GM23338 (cell line): ENCODE results near the gene ABCC10. TPM values are rescaled to one million over a fixed set of nuclear protein-coding genes. Genes with fewer than 3 reads are reported as not detected.

Experiments
- microRNA-seq: library from miRNA; unstranded; fragments of <30 nt; microRNA quantifications from one replicate; pipeline ENCODE4, GENCODE V29; 2017
- polyA plus RNA-seq: library from polyadenylated mRNA; unstranded; fragments of >200 nt; fragmentation: Nextera tagmentation; extraction: Ambion mirVana; gene quantifications from 2 replicates; pipeline ENCODE4 v1.2.1, GENCODE V29; 2016
- small RNA-seq: library from RNA; depleted of rRNA; stranded (forward); fragments of <200 nt; gene quantifications from one replicate; pipeline ENCODE3, GENCODE V24; 2014; ENCODE audit warnings: low replicate concordance
- total RNA-seq: library from RNA; depleted of rRNA; stranded (reverse); fragments of >200 nt; shearing (Covaris generic); gene quantifications from 2 replicates; pipeline ENCODE4 v1.2.3, GENCODE V29; 2014; rRNA removed

The ABCC10 gene
- total and polyA plus RNA-seq, 2 experiments from 2014 or later = 16.9 to 17.5 TPM

Small RNA genes lying within 50 kb of the gene (microRNA-seq; reads per million reads assigned to microRNA genes)
- gene MIR6780B = not detected

Small RNA genes lying within 50 kb of the gene (small RNA-seq; reads per million reads assigned to genes)
- gene MIR6780B = not detected
- not detected for gene RNU6-1113P

Other genes starting within 250 kb of the ABCC10 start
- gene CUL9, start 245.3 kb upstream of the ABCC10 start, total RNA-seq = 11.3 and 14.2 TPM in 2 replicates
- 2.6 and 4.9 TPM in 2 replicates for gene CUL9, start 245.3 kb upstream of the ABCC10 start, polyA plus RNA-seq
- 18.0 and 29.2 TPM in 2 replicates for gene DNPH1, start 198.1 kb upstream of the ABCC10 start, total RNA-seq
- gene DNPH1, start 198.1 kb upstream of the ABCC10 start, polyA plus RNA-seq = 43.4 and 50.0 TPM in 2 replicates
- gene TTBK1, start 184.1 kb upstream of the ABCC10 start, total RNA-seq = 1.1 and 1.2 TPM in 2 replicates
- 0.14 and 0.29 TPM in 2 replicates for gene TTBK1, start 184.1 kb upstream of the ABCC10 start, polyA plus RNA-seq
- not detected in 2 replicates for gene SLC22A7, start 129.3 kb upstream of the ABCC10 start, total RNA-seq
- gene SLC22A7, start 129.3 kb upstream of the ABCC10 start, polyA plus RNA-seq = 0.14 and 0.31 TPM in 2 replicates
- gene CRIP3, start 118.7 kb upstream of the ABCC10 start, total RNA-seq = 18.8 and 22.0 TPM in 2 replicates
- gene CRIP3, start 118.7 kb upstream of the ABCC10 start, polyA plus RNA-seq = 36.0 and 39.9 TPM in 2 replicates
- gene ZNF318, start 57.9 kb upstream of the ABCC10 start, total RNA-seq = 13.4 and 19.5 TPM in 2 replicates
- 8.7 and 10.5 TPM in 2 replicates for gene ZNF318, start 57.9 kb upstream of the ABCC10 start, polyA plus RNA-seq
- 0.16 and 0.21 TPM in 2 replicates for gene DLK2, start 28.0 kb downstream of the ABCC10 start, total RNA-seq
- 0.47 and 0.57 TPM in 2 replicates for gene DLK2, start 28.0 kb downstream of the ABCC10 start, polyA plus RNA-seq
- gene TJAP1, start 50.0 kb downstream of the ABCC10 start, total RNA-seq = 33.3 and 34.3 TPM in 2 replicates
- gene TJAP1, start 50.0 kb downstream of the ABCC10 start, polyA plus RNA-seq = 16.9 and 17.6 TPM in 2 replicates
- 0.08 and 0.59 TPM in 2 replicates for gene LRRC73, start 82.8 kb downstream of the ABCC10 start, total RNA-seq
- 0.26 TPM in 1 of 2 replicates, not detected in the other for gene LRRC73, start 82.8 kb downstream of the ABCC10 start, polyA plus RNA-seq
- gene YIPF3, start 89.4 kb downstream of the ABCC10 start, total RNA-seq = 94.3 and 119 TPM in 2 replicates
- 60.6 and 64.4 TPM in 2 replicates for gene YIPF3, start 89.4 kb downstream of the ABCC10 start, polyA plus RNA-seq
- gene POLR1C, start 89.5 kb downstream of the ABCC10 start, total RNA-seq = 18.1 and 26.6 TPM in 2 replicates
- gene POLR1C, start 89.5 kb downstream of the ABCC10 start, polyA plus RNA-seq = 47.0 and 48.9 TPM in 2 replicates
- 77.4 and 95.2 TPM in 2 replicates for gene XPO5, start 148.5 kb downstream of the ABCC10 start, total RNA-seq
- gene XPO5, start 148.5 kb downstream of the ABCC10 start, polyA plus RNA-seq = 28.4 and 28.5 TPM in 2 replicates
- gene POLH, start 148.6 kb downstream of the ABCC10 start, total RNA-seq = 7.9 and 9.4 TPM in 2 replicates
- gene POLH, start 148.6 kb downstream of the ABCC10 start, polyA plus RNA-seq = 4.2 and 5.8 TPM in 2 replicates
- gene GTPBP2, start 201.7 kb downstream of the ABCC10 start, total RNA-seq = 46.4 and 55.9 TPM in 2 replicates
- 14.9 and 17.5 TPM in 2 replicates for gene GTPBP2, start 201.7 kb downstream of the ABCC10 start, polyA plus RNA-seq
- gene MAD2L1BP, start 208.3 kb downstream of the ABCC10 start, total RNA-seq = 39.6 and 51.7 TPM in 2 replicates
- 26.6 and 27.2 TPM in 2 replicates for gene MAD2L1BP, start 208.3 kb downstream of the ABCC10 start, polyA plus RNA-seq
- 0.10 TPM in 1 of 2 replicates, not detected in the other for gene RSPH9, start 217.5 kb downstream of the ABCC10 start, total RNA-seq
- 0.38 and 0.39 TPM in 2 replicates for gene RSPH9, start 217.5 kb downstream of the ABCC10 start, polyA plus RNA-seq